Measurements from ENCODE around the gene ACTR1A.

DNA sequence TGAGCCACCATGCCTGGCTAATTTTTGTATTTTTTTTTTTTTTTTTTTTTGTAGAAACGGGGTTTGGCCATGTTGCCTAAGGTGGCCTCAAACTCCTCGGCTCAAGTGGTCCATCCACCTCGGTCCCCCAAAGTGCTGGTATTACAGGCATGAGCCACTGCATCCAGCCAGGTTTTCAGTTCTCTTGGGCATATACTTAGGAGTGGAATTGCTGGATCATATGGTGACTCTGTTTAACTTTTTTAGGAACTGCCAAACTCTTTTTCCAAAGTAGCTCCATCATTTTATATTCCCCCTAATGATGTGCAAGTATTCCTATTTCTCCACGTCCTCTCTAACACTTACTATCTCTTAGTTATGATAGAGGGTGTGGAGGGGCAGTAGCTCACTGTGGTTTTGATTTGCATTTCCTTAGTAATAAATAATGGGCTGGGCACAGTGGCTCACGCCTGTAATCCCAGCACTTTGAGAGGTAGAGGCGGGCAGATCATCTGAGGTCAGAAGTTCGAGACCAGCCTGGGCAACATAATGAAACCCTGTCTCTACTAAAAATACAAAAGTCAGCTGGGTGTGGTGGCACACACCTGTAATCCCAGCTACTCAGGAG is 42.9 kb upstream of the ACTR1A start:
- TF ChIP-seq ZZZ3 (IDR thresholded peaks at IDR 0.05), result no peak
- TF ChIP-seq KLF10 (CRISPR knock-in tag; IDR thresholded peaks at IDR 0.05), result no peak
- no peak for TF ChIP-seq CHD4 (IDR thresholded peaks at IDR 0.05; ENCODE audit: insufficient read depth, insufficient replicate concordance, low read depth, low read length, poor library complexity, severe bottlenecking)
- TF ChIP-seq FOS (IDR thresholded peaks at IDR 0.05; ENCODE audit: extremely low read depth, insufficient read length), result no peak
- TF ChIP-seq, protein P1, sequence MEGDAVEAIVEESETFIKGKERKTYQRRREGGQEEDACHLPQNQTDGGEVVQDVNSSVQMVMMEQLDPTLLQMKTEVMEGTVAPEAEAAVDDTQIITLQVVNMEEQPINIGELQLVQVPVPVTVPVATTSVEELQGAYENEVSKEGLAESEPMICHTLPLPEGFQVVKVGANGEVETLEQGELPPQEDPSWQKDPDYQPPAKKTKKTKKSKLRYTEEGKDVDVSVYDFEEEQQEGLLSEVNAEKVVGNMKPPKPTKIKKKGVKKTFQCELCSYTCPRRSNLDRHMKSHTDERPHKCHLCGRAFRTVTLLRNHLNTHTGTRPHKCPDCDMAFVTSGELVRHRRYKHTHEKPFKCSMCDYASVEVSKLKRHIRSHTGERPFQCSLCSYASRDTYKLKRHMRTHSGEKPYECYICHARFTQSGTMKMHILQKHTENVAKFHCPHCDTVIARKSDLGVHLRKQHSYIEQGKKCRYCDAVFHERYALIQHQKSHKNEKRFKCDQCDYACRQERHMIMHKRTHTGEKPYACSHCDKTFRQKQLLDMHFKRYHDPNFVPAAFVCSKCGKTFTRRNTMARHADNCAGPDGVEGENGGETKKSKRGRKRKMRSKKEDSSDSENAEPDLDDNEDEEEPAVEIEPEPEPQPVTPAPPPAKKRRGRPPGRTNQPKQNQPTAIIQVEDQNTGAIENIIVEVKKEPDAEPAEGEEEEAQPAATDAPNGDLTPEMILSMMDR (IDR thresholded peaks at IDR 0.05 in 2 of 3, conservative IDR thresholded peaks at IDR 0.05 in 1 of 3; ENCODE audit: insufficient read depth in 2 of 3, low read depth in 1 of 3, low read length in 3 of 3), result no peak
